ENCODE measurements around the gene EFCAB6.

Gene EFCAB6

GRCh38 chr22:43491177-43491576, 320.9 kb downstream of the EFCAB6 start:
- no peaks in the 10 kb centered on the region for H3K4me1 ChIP-seq (ENCODE audit: insufficient read depth, poor library complexity, severe bottlenecking)
- H3K36me3 ChIP-seq (ENCODE audit: low read depth), result no peaks in the 10 kb centered on the region
- no peak overlapping the region for H3K4me3 ChIP-seq (ENCODE audit: severe bottlenecking)
- TF ChIP-seq CTCF (IDR thresholded peaks at IDR 0.05; ENCODE audit: poor library complexity, severe bottlenecking), result no peak
- no peak overlapping the region for H3K27ac ChIP-seq (ENCODE audit: poor library complexity, severe bottlenecking)
- H3K27me3 ChIP-seq (ENCODE audit: insufficient read depth, poor library complexity, severe bottlenecking), result no peaks in the 10 kb centered on the region
- no peaks in the 10 kb centered on the region for H3K9me3 ChIP-seq (ENCODE audit: severe bottlenecking)
- DNase-seq (ENCODE audit: low spot score) (no peak), ATAC-seq (ENCODE audit: low read depth) (no peak)

GRCh38 chr22:43490311-43490710, 321.8 kb downstream of the EFCAB6 start:
- no peaks in the 10 kb centered on the region for H3K4me1 ChIP-seq (ENCODE audit: insufficient read depth, poor library complexity, severe bottlenecking)
- H3K9me3 ChIP-seq (ENCODE audit: severe bottlenecking), result no peaks in the 10 kb centered on the region
- no peak for TF ChIP-seq CTCF (IDR thresholded peaks at IDR 0.05; ENCODE audit: poor library complexity, severe bottlenecking)
- H3K4me3 ChIP-seq (ENCODE audit: severe bottlenecking), result no peak overlapping the region
- no peak for ATAC-seq (ENCODE audit: low read depth)
- no peaks in the 10 kb centered on the region for H3K27me3 ChIP-seq (ENCODE audit: insufficient read depth, poor library complexity, severe bottlenecking)
- no peak overlapping the region for H3K27ac ChIP-seq (ENCODE audit: poor library complexity, severe bottlenecking)
- H3K36me3 ChIP-seq (ENCODE audit: low read depth), result no peaks in the 10 kb centered on the region
- DNase-seq (ENCODE audit: low spot score), result no peak

- DNase-seq (ENCODE audit: low spot score) (no peak), ATAC-seq (ENCODE audit: low read depth) (no peak)
- H3K36me3 ChIP-seq (ENCODE audit: low read depth), result no peaks in the 10 kb centered on the region
- H3K27ac ChIP-seq (ENCODE audit: poor library complexity, severe bottlenecking), result no peak overlapping the region
- H3K4me1 ChIP-seq (ENCODE audit: insufficient read depth, poor library complexity, severe bottlenecking), result no peaks in the 10 kb centered on the region
- H3K9me3 ChIP-seq (ENCODE audit: severe bottlenecking), result no peaks in the 10 kb centered on the region
- TF ChIP-seq CTCF (IDR thresholded peaks at IDR 0.05; ENCODE audit: poor library complexity, severe bottlenecking), result no peak
- no peaks in the 10 kb centered on the region for H3K27me3 ChIP-seq (ENCODE audit: insufficient read depth, poor library complexity, severe bottlenecking)
- no peak overlapping the region for H3K4me3 ChIP-seq (ENCODE audit: severe bottlenecking)
Observed at GRCh38 chr22:43488937-43489336, 323.2 kb downstream of the EFCAB6 start.

- no peaks in the 10 kb centered on the region for H3K27me3 ChIP-seq (ENCODE audit: insufficient read depth, poor library complexity, severe bottlenecking)
- H3K4me1 ChIP-seq (ENCODE audit: insufficient read depth, poor library complexity, severe bottlenecking), result no peaks in the 10 kb centered on the region
- H3K27ac ChIP-seq (ENCODE audit: poor library complexity, severe bottlenecking), result no peak overlapping the region
- no peak overlapping the region for H3K4me3 ChIP-seq (ENCODE audit: severe bottlenecking)
- H3K9me3 ChIP-seq (ENCODE audit: severe bottlenecking), result no peaks in the 10 kb centered on the region
- no peak for TF ChIP-seq CTCF (IDR thresholded peaks at IDR 0.05; ENCODE audit: poor library complexity, severe bottlenecking)
- no peaks in the 10 kb centered on the region for H3K36me3 ChIP-seq (ENCODE audit: low read depth)
- no peak for ATAC-seq (ENCODE audit: low read depth)
- DNase-seq (ENCODE audit: low spot score), result no peak
Observed at GRCh38 chr22:43488031-43488866, 323.9 kb downstream of the EFCAB6 start.
